Ishikawa (cell line): ENCODE measurements around the gene ELMOD3.

ENCODE experiments used
- CEBPB ChIP-seq: IDR thresholded peaks from 2 replicates; pipeline ENCODE4 v1.6.1; 2012
- CREB1 ChIP-seq: IDR thresholded peaks from 2 replicates; pipeline ENCODE4 v1.6.1; 2012; ENCODE audit warnings: low read depth
- EGR1 ChIP-seq: IDR thresholded peaks from 2 replicates; pipeline ENCODE4 v1.6.1; 2012
- EP300 ChIP-seq: IDR thresholded peaks from 2 replicates; pipeline ENCODE4 v1.6.1; 2012; ENCODE audit warnings: borderline replicate concordance
- FOXM1 ChIP-seq: IDR thresholded peaks from 2 replicates; pipeline ENCODE4 v1.6.1; 2012; ENCODE audit warnings: low read depth, borderline replicate concordance
- MAX ChIP-seq: IDR thresholded peaks from 2 replicates; pipeline ENCODE4 v1.6.1; 2012
- NFIC ChIP-seq: IDR thresholded peaks from 2 replicates; pipeline ENCODE4 v1.6.1; 2012
- RAD21 ChIP-seq: IDR thresholded peaks from 2 replicates; pipeline ENCODE4 v1.6.1; 2012; ENCODE audit warnings: low read depth
- TAF1 ChIP-seq: IDR thresholded peaks from 2 replicates; pipeline ENCODE4 v1.6.1; 2012; ENCODE audit warnings: low read depth, mild to moderate bottlenecking
- TCF12 ChIP-seq: IDR thresholded peaks from 2 replicates; pipeline ENCODE4 v1.6.1; 2012; ENCODE audit warnings: low read depth
- TEAD4 ChIP-seq: IDR thresholded peaks from 2 replicates; pipeline ENCODE4 v1.6.1; 2012
- USF1 ChIP-seq: IDR thresholded peaks from 2 replicates; pipeline ENCODE4 v1.6.1; 2012
- YY1 ChIP-seq: IDR thresholded peaks from 2 replicates; pipeline ENCODE4 v1.6.1; 2012; ENCODE audit warnings: low read depth
- ZBTB7A ChIP-seq: IDR thresholded peaks from 2 replicates; pipeline ENCODE4 v1.6.1; 2012; ENCODE audit warnings: low read depth
- TF ChIP-seq, protein P1 (sequence below): IDR thresholded peaks from 2 replicates; pipeline ENCODE4 v1.6.1; 2012; ENCODE audit warnings: low read depth, mild to moderate bottlenecking

ELMOD3 gene

GRCh38 chr2:85435981-85436835, 81.6 kb downstream of the ELMOD3 start:
- no peak for TF ChIP-seq TEAD4
- peak; percentile 97 for TF ChIP-seq ZBTB7A
- TF ChIP-seq CREB1 = no peak
- TF ChIP-seq YY1 = 0 out of 2 replicates have a peak, but pooled peaks have one; percentile 17

GRCh38 chr2:85436836-85437487, 82.4 kb downstream of the ELMOD3 start:
- peak; percentile 19; the same call in 1 of the 2 replicates for TF ChIP-seq TEAD4
- no peak for TF ChIP-seq EGR1
- no peak for TF ChIP-seq FOXM1
- TF ChIP-seq MAX = peak; percentile 38; the same call in 1 of the 2 replicates

- TF ChIP-seq EP300 (peak; percentile 57; the same call in 1 of the 2 replicates), CEBPB (no peak), RAD21 (no peak), CREB1 (no peak), TEAD4 (no peak), ZBTB7A (peak; percentile 96), USF1 (peak; percentile 89), YY1 (0 out of 2 replicates have a peak, but pooled peaks have one; percentile 15), EGR1 (peak; percentile 81), NFIC (peak; percentile 87), MAX (peak; percentile 93), TCF12 (peak; percentile 58; the same call in 1 of the 2 replicates), FOXM1 (no peak), TAF1 (peak; percentile 67)
- TF ChIP-seq, protein P1, sequence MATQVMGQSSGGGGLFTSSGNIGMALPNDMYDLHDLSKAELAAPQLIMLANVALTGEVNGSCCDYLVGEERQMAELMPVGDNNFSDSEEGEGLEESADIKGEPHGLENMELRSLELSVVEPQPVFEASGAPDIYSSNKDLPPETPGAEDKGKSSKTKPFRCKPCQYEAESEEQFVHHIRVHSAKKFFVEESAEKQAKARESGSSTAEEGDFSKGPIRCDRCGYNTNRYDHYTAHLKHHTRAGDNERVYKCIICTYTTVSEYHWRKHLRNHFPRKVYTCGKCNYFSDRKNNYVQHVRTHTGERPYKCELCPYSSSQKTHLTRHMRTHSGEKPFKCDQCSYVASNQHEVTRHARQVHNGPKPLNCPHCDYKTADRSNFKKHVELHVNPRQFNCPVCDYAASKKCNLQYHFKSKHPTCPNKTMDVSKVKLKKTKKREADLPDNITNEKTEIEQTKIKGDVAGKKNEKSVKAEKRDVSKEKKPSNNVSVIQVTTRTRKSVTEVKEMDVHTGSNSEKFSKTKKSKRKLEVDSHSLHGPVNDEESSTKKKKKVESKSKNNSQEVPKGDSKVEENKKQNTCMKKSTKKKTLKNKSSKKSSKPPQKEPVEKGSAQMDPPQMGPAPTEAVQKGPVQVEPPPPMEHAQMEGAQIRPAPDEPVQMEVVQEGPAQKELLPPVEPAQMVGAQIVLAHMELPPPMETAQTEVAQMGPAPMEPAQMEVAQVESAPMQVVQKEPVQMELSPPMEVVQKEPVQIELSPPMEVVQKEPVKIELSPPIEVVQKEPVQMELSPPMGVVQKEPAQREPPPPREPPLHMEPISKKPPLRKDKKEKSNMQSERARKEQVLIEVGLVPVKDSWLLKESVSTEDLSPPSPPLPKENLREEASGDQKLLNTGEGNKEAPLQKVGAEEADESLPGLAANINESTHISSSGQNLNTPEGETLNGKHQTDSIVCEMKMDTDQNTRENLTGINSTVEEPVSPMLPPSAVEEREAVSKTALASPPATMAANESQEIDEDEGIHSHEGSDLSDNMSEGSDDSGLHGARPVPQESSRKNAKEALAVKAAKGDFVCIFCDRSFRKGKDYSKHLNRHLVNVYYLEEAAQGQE = no peak
Measured at GRCh38 chr2:85437488-85438200, 83.1 kb downstream of the ELMOD3 start.

DNA sequence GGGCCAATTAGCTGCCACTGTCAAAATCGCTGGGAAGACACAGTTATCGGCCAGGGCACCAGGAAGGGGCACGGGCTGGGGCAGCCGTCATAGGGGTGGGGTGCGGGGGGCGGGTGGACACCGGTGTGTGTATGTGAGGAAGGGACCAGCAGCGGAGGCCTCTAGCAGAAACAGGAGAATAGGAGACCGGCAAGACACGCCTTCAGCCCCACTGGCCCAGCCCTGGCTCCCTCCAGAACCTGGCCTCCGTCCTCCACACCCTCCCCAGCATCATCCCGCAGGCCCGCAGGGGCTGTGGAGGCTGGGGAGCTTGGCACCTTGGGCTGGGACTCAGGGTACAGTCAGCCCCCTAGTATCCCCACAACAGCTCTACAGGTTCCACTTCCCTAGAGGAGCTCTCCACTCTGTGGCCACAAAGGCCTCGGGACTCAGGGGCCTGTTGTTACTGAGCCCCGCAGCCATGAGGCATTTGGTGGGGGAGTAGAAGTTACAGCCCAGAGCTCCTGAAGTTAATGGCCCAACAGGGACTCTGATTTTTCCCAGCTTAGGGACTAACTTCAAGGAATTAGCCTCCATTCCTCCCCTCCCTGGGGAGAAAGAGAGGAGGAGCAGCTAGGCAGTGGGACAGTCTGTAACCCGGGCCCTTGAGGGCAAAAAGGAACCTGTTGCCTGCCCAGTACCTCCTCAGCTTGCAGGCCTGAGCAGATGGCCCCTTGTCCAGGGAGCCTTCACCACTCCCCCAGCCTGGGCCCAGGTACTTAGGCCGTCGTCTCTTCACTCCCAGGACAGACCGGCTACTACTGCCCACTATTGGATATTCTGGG, 83.8 kb downstream of the ELMOD3 start:
- TF ChIP-seq NFIC (no peak), YY1 (no peak), CREB1 (no peak), FOXM1 (no peak), USF1 (no peak), MAX (no peak), ZBTB7A (0 out of 2 replicates have a peak, but pooled peaks have one; percentile 40), TEAD4 (no peak)

DNA sequence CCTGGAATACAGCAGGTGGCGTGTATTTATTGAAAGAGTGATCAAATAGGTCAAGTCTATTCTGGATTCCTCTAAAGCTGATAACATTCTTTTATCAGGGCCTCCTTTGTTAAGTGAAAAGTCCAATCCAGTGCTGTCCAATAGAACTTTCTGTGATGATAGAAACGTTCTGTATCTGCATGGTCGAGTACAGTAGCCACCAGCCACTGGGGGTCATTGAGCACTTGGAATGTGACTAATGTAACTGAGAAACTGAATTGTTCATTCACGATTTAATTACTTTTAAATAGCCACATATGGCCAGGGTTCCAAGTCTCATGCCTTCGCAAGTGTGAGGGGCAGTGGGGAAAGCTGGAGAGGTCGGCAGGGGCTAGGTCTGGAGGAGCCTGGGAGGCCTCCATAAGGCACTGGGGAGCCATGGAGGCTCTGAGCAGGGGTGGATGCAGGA, 84.5 kb downstream of the ELMOD3 start:
- TF ChIP-seq NFIC (no peak), TEAD4 (peak; percentile 71), RAD21 (no peak), CREB1 (no peak)

GRCh38 chr2:85439986-85440385, 85.4 kb downstream of the ELMOD3 start:
- TF ChIP-seq TAF1 = no peak
- no peak for TF ChIP-seq NFIC
- TF ChIP-seq FOXM1 = no peak
- no peak for TF ChIP-seq RAD21

- TF ChIP-seq EP300 (no peak), CREB1 (no peak), FOXM1 (no peak), ZBTB7A (no peak)
Measured at GRCh38 chr2:85440729-85441128, 86.2 kb downstream of the ELMOD3 start.
